HG02938 (cell line): ENCODE measurements around the gene PAK5.

Source experiments
- ATAC-seq: cut with Tn5 transposase; IDR thresholded peaks from one replicate; pipeline ENCODE4 v1.9.1; 2021; ENCODE audit warnings: mild to moderate bottlenecking, moderate library complexity; ENCODE audit not compliant: unreplicated experiment

Gene PAK5

DNA sequence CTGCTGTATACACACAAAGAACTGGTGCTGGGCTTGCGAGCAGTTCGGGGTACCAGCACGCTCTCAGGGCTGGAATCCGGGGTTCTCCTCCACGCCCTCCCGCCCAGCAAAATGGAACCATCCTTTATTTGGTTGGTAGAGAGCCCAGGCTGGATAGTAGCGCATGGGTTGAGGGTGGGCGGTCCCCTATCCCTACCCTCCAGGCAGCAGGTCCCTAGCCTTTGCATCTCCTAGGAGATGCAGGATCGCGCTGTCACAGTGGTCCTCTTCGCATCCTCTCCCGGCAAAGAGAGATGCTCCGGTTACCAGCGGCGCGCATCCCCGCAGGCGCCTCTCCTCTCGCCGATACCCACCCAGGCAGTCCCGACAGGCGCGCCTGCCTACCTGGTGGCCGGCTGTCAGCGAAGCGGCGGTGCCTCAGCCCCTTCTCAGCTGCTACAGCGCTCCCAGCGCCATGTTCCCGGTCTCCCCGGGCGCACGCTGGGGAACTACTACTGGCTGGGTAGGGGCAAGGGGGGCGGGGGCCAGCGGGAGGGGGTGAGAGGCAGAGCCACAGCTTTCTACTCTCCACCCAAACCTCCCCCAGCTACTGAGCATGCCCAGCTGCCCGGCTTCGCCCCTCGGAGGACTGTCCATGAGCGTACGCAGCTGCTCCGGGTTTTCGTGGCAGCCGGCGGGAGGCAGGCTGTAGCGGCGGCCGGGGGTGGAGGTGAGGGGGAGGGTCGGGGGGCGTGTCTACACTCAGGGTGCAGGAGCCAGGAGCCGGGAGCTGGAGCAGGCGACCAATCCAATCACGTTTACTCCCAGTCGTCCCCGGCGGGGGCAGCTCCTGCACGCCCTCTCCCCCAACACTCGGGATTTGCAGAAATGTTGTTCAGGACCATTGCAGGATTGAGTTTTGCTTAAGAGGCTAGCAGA lies at the start of gene PAK5:
Gene PAK5, minus strand, starts transcription at position 699 of the 918 bp plus-strand sequence. CDS start 194,748 bp downstream, outside the sequence.
- no peak for ATAC-seq

DNA sequence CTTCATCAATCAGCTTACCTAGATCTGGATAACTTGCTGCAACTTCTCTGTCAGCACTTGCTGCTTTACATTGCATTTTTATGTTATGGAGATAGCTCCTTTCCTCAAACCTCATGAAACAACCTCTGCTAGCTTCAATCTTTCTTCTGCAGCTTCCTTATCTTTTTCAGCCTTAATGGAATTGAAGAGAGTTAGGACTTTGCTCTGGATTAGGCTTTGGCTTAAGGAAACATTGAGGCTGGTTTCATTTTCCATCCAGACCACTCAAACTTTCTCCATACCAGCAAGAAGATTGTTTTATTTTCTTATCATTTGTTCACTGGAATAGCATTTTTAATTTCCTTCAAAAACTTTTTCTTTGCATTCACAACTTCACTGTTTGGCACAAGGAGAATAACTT lies 48.8 kb upstream of the PAK5 start:
- ATAC-seq, result no peak

DNA sequence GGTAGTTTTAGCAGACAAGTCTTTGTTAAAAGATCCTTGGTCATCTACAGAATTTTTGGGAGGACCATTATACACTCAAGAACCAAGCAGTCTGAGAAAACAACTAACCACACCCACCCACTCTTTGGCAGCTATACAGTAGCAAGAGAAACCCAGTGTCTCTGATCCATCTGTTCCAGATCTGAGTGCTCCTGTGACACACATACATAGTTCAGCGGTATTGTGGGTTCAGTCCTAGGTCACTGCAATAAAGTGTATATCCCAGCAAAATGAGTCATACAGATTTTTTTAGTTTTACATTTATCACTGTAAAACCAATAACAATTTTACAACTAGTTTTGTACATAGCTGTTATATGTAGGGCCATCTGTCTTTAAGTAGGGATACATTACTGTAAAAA lies 47.4 kb upstream of the PAK5 start:
- no peak for ATAC-seq

DNA sequence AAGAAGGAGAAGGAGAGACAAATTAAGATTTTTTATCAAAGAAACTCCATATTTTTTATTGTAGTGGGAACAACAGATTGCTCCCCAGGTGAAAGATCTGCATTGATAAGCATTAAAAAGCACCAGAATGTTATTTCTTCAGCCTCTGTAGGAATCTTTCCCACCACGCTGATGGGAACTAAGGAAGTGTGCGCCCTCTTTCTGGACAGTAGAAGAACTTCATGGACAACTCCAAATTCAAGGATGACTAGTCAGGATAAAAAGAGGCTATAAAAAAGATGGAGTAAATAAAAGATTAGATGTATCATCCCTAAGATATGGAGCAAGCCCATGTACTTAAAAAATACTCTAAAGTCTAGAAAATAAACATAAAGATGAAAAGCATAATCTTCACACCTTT lies 45.8 kb upstream of the PAK5 start:
- no peak for ATAC-seq

DNA sequence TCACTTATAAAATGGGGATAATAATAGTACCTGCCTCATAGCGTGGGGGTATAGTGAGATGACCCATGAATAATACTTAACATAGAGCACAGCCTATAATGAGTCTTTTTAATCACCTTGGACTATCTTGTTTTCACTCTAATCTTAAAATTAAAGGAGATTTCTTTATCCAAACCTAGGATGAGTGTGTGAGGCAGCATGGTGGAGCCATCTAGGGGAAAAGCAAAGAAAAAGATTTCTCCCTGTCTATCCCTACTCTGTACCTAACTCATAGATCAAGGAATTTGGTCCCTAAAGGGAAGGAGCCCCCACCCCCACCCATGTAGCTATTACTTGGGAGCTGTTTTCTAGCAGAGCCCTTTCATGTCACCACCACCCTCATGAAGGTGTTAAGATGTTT lies 45.2 kb upstream of the PAK5 start:
- ATAC-seq, result no peak

DNA sequence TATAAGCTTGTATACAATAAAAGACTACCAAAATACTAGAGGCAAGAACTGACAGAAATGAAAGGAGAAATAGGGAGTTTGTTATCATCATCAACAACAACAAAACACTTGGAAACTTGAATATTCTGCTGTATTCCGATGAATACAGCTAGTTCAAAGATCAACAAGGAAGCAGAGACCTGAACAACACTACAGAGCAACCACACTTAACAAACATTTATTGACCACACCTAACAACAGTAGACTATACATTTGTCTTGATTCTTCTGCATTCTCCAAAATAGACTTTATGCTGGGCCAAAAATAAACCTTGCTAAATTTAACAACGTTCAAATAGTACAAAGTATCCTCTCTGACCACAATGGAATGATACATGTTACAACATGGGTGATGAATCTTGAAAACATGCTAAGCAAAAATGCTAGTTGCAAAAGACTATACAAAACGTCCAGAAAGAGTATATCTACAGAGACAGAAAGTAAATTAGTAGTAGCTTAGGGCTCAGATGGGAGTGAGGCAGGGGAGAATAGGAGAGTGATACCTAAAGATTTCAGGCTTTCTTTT lies 39.1 kb upstream of the PAK5 start:
- no peak for ATAC-seq

DNA sequence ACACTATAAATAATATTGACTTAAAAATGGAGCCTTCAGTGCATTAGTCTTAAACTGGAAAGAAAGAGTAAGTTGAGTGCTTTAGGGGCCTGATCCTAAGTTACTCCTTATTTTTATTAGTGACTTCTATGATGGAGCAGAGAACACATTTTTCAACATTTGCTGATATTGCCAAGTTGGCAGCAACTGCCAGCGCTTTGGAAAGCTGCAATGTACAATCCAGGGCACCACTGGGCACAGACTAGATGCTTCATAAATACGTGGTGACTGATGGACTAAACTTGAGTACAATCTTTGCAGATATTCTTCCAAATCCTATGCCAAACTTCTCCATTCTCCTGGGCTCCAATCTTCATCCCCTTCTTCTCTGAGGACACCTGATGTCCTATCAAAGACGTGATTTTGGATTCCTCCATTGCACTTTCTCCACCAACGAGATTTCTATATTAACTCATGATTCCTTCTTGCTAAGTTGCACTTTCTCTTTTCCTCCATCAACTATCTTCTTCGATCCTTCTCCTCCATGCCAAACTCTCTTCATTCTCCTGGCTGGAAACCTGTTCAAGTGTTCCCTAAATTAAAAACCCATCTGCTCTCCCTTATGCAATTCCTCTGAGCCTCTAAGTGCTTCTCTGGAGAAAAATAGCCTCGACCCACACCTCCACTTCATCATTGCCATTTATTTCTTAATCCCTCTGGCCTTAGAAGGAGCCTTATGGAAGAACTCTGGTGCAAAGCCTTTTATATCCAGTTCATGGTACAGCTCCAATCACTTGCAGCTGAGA lies 28.5 kb upstream of the PAK5 start:
- no peak for ATAC-seq

DNA sequence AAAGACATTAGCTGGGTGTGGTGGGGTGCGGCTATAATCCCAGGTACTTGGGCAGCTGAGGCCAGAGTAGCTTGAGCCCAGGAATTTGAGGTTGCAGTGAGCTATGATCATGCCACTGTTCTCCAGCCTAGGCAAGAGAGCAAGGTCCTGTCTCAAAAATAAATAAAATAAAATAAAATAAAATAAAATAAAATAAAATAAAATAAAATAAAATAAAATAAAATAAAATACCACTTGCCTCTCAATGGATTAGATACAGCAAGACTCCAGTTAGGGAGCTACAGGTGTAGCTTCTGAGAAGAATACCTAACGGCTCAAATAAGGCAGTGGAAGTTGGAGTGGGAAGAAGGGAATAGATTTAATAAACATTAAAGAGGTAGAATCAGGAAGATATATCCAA lies 13.7 kb upstream of the PAK5 start:
- no peak for ATAC-seq

DNA sequence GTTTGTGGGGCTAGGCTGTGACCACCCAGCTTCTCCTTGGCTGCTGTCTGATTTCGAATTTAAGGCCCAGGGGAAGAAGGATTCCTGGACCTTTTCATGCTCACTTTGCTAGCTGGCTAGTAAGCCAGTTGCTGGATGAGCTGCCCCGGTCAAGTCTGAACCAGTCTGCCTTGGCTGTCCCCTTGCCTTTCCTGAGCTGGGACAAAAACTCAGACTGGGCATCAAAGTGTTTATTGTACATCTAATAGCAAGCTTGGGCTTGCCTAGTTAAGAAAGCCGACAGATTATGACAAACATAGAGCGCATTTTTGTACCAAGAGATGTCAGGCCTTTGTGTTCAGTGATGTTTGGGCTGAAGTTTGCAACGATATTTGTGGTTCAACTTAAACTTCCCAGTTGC lies 750 bp upstream of the PAK5 start:
- ATAC-seq, result no peak

DNA sequence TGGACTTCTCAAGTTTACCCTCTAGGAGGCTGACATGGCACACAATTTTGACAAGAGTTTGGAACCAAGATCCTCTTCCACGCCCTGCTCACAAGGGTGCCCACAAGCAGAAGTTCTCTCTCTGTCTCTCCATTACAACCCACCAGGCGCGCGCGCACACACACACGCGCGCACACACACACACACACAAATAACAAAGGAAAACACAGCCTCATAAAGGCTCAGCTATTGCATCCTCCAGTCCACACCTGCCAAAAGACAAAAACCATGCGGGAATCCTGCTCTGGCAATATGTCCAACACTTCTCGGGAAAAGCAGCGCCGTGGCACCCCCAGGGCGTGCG lies 870 bp downstream of the PAK5 start:
- no peak for ATAC-seq

DNA sequence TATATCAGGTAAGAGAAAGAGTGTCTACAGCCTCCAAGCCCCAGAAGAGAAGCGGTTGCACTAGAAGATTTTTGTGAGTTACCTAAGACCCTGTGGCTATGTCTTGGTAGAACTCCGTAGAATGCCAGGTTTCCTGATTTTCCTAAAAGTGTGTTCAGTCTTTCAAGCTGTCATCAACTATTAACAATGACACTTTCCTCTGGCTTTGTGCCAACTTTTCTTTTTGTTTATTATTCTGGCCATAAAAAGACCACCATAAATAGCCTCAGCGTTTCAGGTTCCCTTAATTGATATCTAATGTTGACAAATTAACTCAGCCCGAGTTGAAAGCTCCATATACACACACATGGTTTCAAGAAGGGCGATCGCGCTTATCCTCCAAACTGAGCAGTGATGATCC lies 1.2 kb downstream of the PAK5 start:
- ATAC-seq, result no peak

DNA sequence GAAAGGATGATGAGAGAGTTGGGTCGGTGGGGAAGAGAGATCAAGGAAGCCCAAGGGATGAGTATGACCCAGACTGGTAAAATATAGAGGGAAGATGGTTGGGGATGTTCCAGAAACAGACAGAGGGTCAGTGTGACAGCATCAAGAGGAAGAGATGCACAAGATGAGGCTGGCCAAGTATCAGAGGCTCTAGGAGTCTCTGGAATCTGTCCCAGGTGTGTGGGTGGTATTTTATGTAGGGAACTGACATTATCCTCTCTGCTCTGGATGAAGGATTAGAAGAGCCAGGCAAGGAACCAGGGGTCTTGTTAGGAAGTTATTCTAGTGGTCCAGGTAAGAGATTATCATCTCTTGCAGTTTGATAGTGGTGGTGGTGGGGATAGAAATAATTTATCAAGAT lies 3.6 kb downstream of the PAK5 start:
- ATAC-seq, result no peak

DNA sequence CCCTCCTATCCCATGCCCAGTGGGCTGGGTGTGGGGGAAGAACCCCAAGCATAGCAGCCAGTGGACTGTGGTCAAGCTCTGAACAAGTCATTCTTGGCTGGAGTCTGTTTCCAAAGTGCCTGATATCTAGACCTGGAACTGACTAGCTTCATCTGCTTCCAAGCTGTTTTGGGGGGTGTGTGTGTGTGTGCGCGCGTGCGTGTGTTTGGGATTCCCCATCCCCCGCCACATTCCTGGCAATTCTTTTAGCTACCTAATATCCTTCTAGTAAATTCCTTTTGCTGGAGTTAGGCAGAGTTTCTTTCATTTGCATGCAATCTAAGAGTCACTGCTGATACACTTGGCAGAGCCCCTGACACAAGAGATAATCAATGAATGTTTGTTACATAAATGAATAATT lies 7.8 kb downstream of the PAK5 start:
- ATAC-seq, result no peak

DNA sequence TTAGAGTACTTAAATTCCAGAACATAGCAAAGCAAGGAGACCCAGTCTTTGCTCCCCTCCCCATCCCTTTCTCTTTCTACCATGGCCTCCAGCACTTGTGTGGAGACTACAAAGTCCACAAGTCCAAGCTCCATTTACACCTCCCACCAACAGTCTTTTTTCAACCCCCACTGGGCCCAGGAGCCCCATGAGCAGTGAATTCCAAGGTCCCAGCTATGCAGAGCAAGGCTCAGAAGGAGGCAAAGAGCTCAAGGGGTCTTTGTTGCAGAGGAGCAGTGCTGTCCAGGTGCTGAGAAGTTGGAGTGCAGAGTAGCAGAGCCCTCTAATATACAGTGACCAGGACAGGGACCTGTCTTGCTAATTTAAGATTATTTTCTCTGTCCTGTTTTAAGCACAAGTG lies 9.0 kb downstream of the PAK5 start:
- no peak for ATAC-seq

DNA sequence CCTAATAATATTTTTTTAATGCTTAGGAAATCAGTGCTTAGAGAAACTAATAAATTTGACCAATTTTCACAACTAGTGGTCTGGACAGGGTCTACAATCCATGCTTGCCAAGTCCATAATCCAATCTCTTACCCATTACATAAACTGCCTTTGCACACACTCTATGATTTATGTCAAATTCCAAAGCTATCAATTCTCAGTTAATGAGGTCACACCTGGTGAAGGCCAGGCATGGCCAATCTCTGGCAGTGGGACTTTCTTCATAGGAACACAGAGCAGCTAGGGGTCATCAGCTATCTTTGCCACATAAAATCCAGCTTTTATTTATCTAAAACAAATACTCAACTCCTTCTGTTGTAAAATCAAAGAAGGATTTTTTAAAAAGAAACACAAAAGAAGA lies 21.2 kb downstream of the PAK5 start:
- ATAC-seq, result no peak

DNA sequence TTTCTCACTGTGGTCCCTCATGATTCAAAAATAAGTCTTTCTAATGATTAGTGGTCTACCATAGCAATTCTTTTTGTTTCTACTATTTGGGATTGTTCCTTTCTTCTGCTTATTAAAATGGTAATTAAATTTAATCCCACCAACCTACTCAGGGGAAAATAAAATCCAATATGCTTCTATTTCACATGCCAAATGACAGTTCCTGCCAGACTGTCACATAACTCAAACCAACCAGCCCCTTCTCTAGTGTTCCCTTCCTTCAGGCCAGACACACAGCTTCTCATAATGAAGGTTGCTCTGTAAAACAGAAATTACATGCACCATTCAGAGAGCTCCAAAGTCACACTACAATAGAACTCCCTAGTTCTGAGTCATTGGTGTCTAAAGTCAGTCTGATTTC lies 23.2 kb downstream of the PAK5 start:
- no peak for ATAC-seq

DNA sequence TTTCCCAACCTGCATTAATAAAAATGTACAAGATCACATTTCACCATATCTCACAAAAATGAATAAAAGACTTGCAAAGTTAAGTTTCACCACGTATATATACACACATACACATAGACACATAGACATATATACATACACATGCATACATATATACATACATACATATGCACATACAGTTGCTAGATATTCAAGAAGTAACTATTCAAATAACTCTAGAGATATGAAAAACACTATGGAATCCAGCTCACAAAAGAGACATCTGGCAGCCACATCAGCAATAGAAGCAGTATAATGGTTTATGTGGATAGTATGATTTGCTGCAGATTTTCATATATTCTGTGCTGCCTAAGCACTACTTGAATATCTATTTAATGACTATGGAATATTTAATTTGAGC lies 28.1 kb downstream of the PAK5 start:
- no peak for ATAC-seq

DNA sequence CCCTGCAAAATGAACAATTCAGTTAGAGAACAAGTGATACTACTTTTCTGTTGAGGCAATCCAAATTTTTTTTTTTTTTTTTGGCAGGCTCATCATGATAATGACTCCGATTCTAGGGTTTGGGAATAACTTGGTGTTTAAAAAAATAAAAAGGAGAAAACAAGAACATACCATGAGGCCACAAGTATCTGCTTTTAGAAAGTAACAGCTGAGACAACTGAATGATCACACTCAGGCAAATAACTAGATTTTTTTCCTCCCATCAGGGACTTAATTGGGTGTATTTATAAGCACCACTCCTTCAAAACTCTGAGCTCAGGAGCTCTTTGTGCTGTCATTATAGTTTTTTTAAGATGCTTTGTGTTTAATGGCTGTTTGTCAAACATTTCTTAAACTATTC lies 29.6 kb downstream of the PAK5 start:
- no peak for ATAC-seq

DNA sequence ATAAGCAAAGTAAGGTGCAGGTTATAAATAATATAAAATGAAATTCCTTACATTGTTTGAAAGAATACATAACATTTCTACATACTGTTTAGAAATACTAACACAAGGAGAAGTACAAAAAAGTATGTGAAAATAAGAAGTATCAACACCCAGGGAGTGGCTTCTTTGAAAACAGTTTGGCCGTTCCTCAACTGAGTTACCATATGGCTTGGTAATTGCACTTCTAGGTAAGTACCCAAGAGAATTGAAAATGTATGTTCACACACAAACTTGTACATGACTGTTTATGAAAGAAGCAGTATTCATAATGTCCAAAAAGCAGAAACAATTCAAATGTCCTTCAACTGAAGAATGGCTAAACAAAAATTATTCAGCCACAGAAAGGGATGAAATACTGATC lies 30.7 kb downstream of the PAK5 start:
- no peak for ATAC-seq

DNA sequence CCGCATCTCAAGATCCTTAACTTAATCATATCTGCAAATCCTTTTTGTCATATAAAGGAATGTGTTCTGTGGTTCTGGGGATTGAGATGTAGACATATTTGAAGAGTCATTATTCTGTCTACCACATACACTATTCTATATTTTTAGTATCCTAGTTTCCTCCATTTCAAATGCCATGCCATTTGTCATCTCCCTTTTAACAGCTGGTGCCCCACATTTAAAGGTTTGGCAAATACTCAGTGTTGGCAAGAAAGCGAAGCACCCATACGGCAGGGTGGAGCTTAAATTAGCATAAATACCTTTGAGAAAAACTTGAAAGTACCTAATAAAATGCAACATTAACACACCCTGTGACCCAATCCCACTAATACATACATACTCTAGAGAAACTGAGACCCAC lies 31.7 kb downstream of the PAK5 start:
- no peak for ATAC-seq

DNA sequence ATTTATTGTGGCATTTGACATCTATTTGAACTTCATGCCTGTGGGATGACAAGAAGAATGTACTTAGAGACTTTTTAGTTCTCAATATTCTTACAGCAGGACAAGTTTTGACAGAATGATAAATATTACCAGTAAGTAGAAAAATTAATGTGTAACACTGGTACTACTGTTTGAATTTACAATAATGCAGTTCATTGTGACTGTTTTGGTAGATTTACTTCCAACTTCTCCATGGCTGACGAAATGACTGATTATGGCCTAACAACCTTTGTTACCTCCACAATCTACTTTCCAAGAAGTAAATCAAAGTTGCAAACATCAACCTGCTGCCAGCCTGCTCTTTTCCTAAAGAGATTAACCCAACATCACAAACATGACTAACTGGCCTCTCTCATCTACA lies 38.5 kb downstream of the PAK5 start:
- ATAC-seq, result no peak

DNA sequence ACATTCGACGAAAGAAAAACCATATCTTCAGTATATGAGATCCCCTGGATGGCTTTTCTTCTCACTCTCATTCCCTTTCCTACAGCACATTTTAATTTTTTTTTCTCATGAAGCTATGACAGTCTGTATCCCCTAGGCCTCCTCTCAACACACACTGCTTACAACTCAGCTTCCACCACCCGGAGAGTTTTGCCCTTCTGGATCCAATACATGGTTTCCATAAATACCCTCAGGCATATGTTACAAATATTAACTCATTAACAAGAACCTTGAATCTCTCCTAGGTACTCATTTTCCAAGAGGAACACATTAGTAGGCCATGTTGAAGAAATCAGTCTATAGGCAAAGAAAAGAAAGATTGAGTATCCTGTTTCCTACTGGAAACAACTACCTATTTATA lies 44.0 kb downstream of the PAK5 start:
- no peak for ATAC-seq
